Measurements from ENCODE around the gene MAMDC2.

Gene MAMDC2

DNA sequence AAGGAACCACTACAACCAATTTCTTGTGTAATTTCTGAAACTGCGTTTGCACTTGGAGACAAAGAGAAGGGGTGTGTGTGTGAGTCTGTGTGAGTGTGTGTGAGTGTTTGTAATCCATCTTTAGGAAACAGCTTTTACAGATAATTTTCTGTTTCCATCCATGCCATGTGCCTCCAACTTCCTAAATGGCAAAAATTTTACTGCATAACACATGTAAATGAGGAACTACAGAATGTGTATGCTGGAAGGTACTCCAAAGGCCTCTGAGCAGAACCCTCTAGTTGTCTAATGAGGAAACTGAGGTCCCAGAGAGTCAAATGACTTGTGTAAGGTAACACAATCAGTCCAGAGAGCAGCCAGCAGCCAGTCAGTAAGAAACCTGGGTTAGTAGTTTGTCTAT is 20.8 kb downstream of the MAMDC2 start:
- no peak overlapping the region for H3K4me3 ChIP-seq (ENCODE audit: low read depth, low read length)
- TF ChIP-seq, protein P1, sequence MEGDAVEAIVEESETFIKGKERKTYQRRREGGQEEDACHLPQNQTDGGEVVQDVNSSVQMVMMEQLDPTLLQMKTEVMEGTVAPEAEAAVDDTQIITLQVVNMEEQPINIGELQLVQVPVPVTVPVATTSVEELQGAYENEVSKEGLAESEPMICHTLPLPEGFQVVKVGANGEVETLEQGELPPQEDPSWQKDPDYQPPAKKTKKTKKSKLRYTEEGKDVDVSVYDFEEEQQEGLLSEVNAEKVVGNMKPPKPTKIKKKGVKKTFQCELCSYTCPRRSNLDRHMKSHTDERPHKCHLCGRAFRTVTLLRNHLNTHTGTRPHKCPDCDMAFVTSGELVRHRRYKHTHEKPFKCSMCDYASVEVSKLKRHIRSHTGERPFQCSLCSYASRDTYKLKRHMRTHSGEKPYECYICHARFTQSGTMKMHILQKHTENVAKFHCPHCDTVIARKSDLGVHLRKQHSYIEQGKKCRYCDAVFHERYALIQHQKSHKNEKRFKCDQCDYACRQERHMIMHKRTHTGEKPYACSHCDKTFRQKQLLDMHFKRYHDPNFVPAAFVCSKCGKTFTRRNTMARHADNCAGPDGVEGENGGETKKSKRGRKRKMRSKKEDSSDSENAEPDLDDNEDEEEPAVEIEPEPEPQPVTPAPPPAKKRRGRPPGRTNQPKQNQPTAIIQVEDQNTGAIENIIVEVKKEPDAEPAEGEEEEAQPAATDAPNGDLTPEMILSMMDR (IDR thresholded peaks at IDR 0.05; ENCODE audit: low read depth, low read length): no peak

DNA sequence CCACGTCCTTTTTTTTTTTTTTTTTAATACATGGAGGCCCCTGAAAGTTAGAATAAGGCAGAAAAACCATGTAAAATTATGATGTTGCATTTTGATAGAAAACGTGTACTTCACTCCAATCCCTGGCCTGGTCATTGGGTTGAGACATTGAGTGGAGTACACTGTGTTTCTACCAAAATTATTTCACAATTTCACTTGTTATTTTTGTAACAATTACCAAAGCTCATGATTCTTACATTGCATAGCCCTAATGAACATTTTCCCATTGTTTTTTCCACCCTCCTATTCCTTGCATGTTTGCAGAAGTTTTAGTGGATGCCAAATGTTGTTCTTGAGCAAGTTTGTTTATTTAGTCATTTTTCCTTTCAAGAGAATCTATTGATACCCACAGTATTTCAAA is 21.9 kb downstream of the MAMDC2 start:
- TF ChIP-seq, protein P1 (IDR thresholded peaks at IDR 0.05; ENCODE audit: low read depth, low read length): no peak
- no peak overlapping the region for H3K4me3 ChIP-seq (ENCODE audit: low read depth, low read length)

DNA sequence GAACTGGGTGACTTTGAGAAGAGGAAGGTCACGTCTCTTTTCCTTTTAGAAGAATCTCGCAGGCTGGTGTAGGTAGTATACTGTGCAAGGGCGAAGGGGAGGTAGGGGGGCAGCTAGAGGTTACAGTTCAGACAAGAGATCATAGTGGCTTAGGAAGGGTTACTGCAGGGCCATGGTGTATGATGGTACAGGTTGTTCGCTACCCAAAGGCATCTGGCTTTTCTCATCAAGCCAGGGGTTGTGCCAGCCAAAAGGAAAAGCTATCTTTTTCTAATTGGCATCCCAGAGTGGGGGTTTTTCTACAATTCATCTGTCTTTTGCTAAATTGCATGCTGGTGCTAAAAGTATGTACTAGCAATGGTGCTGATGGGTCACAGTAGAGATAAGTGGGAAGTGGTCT is 22.8 kb downstream of the MAMDC2 start:
- TF ChIP-seq, protein P1 (IDR thresholded peaks at IDR 0.05; ENCODE audit: low read depth, low read length): no peak
- no peak overlapping the region for H3K4me3 ChIP-seq (ENCODE audit: low read depth, low read length)

DNA sequence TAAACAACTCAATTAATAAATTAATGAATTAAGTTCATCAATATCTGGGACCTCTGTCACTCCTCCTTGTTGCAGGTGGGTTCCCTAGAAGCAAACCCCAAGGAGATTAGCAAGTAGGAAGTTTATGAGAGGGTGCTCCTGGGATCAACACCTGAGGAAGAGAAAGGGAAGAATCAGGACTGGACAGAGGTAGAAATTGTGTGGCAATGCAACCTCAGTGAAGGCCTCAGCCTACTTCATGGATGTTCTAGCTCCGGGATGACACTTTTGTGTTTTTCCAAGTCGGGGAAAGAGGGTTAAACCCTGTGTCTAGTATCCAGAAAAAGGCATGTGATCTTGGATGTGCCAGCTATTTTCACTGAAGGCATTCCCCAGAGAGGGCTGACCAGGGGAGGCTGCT is 23.2 kb downstream of the MAMDC2 start:
- TF ChIP-seq, protein P1 (IDR thresholded peaks at IDR 0.05; ENCODE audit: low read depth, low read length): no peak
- H3K4me3 ChIP-seq (ENCODE audit: low read depth, low read length): no peak overlapping the region

DNA sequence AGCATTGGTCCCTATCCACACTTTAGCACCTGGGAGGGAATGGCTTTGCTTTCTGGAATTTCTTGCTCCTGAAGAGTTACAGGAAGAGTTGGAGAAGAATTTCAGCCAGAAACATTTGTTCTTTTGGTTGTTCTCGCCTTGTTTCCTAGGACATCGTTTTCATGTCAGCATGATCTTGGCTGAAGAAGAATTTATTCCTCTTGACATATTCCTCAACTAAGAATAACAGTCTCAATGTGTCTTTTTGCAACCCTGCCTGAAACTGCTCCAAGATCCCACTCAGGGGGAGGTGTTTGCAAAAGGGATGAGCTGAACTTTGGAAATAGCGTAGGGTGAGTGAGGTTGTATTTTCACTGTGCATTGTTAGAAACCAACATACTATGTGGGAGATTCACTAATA is 26.1 kb downstream of the MAMDC2 start:
- TF ChIP-seq, protein P1 (IDR thresholded peaks at IDR 0.05; ENCODE audit: low read depth, low read length): no peak
- H3K4me3 ChIP-seq (ENCODE audit: low read depth, low read length): no peak overlapping the region

DNA sequence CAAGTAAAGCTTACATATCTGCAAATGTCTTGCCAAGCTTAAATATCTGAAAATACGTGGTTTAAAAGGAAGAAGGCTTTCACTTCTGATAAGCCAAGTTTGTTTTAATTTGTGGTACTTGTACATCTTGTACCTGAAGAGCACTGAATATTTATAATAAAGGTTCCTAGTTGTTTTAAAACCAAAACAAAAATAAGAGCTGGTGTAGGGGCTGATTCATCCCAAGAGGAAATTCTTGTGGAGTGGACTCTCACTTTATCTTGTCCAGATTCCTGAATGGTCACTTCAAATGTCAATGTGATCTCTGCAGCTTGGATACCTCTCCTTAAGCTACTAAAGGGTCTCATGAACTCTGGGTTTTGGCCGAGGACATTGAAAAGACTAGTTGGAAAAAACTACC is 29.5 kb downstream of the MAMDC2 start:
- H3K4me3 ChIP-seq (ENCODE audit: low read depth, low read length): no peak overlapping the region
- TF ChIP-seq, protein P1 (IDR thresholded peaks at IDR 0.05; ENCODE audit: low read depth, low read length): no peak

DNA sequence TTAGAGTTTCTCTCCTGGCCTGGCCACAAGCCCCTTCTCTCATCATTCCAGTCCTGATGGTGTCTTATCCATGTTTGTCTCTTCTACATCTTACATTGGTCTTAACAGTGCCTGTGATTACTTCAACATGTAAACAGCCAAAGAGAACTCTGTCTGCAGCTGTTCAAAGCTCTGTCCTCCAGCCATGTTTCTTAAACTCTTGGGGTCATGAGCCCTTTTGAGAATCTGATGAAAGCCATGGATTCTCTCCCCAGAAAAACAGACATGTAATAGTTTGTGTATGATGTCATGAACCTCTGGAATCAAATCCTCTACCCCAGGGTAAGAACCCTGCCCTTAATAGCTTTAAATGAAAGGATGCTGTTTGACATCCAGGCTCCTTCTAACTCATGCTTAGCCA is 30.1 kb downstream of the MAMDC2 start:
- TF ChIP-seq, protein P1 (IDR thresholded peaks at IDR 0.05; ENCODE audit: low read depth, low read length): no peak
- no peak overlapping the region for H3K4me3 ChIP-seq (ENCODE audit: low read depth, low read length)
